ENCODE measurements around the gene LDLRAD2.
"Not testable (repeated sequence)": the region's sequence is repeated elsewhere in the genome, so short reads cannot be mapped to it uniquely, and the experiment has no call there.

- not testable (repeated sequence) for TF ChIP-seq CTCF (conservative IDR thresholded peaks at IDR 0.05; ENCODE audit: low read depth, low read length); EZH2 (IDR thresholded peaks at IDR 0.05; ENCODE audit: low read length, unreplicated experiment)
Observed at GRCh38 chr1:21776925-21777324, 35.1 kb upstream of the LDLRAD2 start.

Measured in PC-3 (cell line).